IPS DF 4.7 (cell line): ENCODE measurements around the gene KRTAP5-5.
"Not testable (repeated sequence)": the region's sequence is repeated elsewhere in the genome, so short reads cannot be mapped to it uniquely, and the experiment has no call there.

Experiments
- DNase-seq: peaks from one replicate; pipeline ENCODE4 v3.0.0-alpha.2; 2013; ENCODE audit warnings: low spot score; ENCODE audit errors: extremely low read depth

The KRTAP5-5 gene, protein sequence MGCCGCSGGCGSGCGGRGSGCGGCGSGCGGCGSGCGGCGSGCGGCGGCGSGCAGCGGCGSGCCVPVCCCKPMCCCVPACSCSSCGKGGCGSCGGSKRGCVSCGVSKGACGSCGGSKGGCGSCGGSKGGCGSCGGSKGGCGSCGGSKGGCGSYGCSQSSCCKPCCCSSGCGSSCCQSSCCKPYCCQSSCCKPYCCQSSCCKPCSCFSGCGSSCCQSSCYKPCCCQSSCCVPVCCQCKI

DNA sequence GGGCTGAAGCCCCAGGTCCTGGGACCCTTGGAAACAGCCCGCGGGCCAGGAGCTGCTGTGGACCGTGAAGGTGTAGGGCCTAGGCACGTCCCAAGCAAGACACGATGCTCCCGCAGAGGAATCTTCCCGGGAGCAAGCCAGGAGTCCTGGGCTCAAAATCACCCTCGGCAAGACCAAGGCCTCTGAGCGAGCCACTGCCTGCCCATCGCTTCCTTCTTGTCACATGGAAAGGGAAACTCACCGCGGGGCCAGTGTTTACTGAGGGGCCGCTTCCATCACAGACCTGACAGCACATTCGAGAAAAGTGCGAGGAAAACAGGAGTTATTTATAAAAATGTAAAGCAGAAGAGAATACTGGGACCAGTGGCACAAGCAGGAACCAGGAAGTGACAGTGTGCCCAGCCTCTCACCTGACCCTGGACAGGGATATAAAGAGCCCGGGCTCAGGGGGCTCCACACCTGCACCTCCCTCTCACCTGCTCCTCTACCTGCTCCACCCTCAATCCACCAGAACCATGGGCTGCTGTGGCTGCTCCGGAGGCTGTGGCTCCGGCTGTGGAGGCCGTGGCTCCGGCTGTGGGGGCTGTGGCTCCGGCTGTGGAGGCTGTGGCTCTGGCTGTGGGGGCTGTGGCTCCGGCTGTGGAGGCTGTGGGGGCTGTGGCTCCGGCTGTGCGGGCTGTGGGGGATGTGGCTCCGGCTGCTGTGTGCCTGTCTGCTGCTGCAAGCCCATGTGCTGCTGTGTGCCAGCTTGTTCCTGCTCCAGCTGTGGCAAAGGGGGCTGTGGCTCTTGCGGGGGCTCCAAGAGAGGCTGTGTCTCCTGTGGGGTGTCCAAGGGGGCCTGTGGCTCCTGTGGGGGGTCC is at the start of gene KRTAP5-5:
Gene KRTAP5-5 (plus strand): TSS at position 450 of the 860 bp plus-strand sequence. CDS start 66 bp downstream, at position 516.
- DNase-seq = no peak

DNA sequence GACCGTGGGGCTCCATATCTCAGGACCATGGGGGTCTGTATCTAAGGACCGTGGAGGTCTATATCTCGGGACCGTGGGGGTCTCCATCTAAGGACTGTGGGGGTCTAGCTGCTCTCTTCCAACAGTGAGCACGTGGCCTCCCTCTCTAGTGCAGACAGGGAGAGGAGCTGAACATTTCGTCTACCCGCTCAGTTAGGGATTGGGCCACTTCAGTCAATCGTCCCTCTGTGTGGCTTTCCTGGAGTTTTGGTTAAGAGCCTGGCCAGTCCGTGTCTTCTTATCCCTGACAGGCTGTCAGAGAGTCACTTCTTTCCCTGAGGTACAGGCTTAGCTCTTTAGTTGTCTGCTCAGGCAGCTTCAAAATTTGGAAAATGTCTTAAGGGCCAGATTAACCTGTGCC is 47.6 kb upstream of the KRTAP5-5 start:
- DNase-seq = no peak

DNA sequence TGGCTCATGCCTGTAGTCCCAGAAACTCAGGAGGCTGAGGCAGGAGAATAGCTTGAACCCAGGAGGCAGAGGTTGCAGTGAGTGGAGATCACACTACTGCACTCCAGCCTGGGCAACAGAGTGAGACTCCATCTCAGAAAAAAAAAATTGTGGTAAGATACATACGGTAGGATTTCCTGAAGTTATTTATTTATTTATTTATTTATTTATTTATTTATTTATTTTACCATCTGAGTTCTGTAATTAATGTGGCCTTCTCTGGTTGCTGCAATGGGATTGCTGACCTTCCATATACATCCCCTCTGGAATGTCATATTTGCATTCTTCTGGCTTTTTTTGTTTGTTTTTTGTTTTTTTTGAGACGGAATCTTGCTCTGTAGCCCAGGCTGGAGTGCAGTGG is 46.7 kb upstream of the KRTAP5-5 start:
- DNase-seq = not testable (repeated sequence)

DNA sequence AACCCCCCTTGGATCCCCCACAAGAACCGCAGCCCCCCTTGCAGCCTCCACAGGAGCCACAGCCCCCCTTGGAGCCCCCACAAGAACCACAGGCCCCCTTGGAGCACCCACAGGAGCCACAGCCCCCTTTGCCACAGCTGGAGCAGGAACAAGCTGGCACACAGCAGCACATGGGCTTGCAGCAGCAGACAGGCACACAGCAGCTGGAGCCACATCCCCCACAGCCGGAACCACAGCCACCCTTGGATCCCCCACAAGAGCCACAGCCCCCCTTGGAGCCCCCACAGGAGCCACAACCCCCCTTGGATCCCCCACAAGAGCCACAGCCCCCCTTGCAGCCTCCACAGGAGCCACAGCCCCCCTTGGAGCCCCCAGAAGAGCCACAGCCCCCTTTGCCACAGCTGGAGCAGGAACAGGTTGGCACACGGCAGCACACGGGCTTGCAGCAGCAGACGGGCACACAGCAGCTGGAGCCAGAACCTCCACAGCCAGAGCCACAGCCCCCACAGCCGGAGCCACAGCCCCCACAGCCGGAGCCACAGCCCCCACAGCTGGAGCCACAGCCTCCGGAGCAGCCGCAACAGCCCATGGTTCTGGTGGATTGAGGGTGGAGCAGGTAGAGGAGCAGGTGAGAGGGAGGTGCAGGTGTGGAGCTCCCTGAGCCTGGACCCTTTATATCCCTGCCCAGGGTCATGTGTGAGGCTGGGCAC is 44.8 kb upstream of the KRTAP5-5 start, which contains the start of gene KRTAP5-1:
Gene KRTAP5-1 (minus strand): TSS at position 623 of the 710 bp plus-strand sequence. CDS start 34 bp downstream, at position 589.
- DNase-seq = not testable (repeated sequence)

DNA sequence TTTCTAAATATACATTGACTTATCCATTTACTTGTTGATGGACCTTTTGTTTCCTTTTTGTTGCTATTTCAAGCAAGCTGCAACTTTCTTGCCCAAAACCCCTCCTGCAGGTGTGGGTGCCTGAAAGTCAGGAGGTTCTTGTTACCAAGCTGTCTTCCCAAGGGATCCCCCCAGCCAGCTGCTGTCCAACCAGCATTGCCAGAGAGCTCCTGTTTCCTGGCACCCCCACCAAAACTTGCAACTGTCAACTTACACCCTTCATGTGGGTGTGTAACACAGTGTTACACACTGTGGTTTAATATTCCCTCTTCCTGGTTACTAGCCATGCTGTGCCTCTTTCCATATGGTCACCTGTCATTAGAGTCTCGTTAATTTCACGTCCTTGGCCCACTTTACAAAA is 42.9 kb upstream of the KRTAP5-5 start:
- no peak for DNase-seq

DNA sequence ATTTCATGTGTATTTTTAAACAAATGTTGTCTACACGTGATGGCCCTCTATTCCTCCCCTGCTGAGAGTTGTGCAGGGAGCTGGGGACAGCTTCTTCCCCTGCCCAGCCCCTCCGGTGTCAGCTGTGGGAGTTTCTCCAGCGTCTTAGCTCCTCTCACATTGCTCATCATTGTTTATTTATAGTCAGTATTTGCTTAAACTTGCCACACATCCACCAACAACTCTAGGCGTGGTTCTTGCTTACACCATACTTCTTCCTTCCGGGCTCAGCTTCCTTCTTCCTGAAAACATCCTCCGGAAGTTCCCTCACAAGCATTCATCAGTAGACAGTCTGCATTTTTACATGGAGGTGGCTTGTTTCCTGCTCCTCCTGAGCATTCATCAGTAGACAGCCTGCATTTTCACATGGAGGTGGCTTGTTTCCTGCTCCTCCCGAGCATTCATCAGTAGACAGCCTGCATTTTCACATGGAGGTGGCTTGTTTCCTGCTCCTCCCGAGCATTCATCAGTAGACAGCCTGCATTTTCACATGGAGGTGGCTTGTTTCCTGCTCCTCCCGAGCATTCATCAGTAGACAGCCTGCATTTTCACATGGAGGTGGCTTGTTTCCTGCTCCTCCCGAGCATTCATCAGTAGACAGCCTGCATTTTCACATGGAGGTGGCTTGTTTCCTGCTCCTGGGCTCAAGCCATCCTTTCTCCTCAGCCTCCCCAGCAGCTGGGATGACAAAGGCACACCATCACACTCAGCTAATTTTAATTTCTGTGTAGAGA is 40.2 kb upstream of the KRTAP5-5 start:
- DNase-seq = not testable (repeated sequence)

DNA sequence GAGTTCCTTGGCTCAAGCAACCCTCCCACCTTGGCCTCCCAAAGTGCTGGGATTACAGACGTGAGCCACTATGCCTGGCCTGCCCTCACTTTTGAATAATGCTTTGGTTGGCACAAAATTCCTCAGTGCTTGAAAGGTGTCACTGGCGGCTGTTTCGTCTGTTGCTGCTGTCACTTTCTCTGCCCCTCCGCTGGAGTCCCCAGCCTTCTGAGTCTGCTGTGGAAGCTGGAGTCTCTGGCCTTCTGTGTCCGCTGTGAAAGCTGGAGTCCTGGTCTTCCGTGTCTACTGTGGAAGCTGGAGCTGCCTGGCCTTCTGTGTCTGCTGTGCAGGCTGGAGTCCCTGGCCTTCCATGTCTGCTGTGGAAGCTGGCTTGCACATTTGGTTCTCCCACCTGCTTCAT is 39.6 kb upstream of the KRTAP5-5 start:
- DNase-seq = no peak

DNA sequence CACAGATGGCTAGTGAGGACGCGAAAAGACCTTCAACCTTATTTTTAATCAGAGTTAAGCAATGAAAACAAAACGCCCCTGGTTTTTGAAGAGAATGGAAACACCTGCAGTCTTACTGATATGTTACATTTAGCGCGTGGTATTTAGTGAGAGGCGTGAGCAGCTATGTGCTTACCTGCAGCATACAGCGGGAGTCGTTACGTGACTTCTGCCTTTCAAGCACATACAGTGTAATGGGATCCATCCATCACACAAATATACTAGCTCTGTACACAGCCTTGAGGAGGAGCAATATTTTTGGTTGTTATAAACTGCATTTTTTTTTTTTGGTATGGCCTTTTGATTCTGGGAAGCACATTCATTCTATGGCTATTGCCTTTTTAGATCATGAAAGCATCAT is 36.9 kb upstream of the KRTAP5-5 start:
- DNase-seq = no peak

DNA sequence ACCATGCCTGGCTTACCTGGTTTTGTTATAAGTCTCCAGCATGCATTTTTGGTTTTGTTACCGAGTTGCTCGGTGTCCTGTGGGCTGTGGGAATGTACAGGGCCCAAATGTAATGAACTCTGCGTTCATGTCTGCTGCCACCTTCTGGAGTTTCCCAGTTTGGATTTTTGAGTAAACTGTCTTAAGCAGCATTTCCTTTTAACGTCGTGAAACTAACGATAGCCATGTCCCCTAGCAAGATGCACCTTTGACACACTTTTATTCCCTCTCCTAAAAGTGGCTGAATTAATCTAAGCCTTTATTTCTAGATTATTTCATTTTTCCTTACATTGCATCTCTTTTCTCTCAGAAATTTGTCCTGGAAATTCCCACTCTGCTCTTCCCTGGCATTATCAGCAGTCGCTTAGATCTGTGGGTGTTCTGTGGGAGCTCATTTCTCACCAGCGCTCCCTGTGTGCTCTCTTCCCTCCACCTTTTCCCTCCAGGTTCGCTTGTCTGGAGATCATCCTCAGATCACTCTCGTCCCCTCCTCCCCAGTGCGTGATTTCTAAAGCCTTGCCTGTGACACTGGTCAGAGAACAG is 33.5 kb upstream of the KRTAP5-5 start:
- not testable (repeated sequence) for DNase-seq

DNA sequence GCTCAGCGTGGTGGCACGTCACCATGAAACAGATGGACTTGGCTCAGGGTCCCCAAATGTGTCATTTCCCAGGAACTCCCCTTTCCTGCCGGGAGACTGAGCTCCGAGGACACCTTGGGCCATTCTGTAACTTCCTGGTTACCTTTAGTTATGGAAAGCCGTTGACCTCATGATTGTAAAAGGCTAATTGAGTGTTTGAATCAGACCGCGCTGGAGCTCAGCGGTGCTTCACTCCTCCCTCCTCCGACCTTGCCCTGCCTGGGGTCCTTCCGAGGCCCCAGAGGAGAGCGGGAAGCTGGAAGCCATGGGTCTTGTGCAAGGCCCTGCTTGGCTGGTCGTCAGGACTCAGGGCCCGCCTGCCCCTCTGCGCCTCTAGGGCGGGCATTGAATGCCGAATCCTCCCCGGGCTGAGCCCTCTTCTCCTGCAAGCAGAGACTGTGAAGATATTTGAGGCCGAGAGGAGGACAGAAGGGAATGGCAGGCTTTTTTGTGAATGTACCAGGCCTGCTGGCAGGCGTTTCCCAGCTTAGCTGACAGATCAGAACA is 32.9 kb upstream of the KRTAP5-5 start:
- DNase-seq = not testable (repeated sequence)

DNA sequence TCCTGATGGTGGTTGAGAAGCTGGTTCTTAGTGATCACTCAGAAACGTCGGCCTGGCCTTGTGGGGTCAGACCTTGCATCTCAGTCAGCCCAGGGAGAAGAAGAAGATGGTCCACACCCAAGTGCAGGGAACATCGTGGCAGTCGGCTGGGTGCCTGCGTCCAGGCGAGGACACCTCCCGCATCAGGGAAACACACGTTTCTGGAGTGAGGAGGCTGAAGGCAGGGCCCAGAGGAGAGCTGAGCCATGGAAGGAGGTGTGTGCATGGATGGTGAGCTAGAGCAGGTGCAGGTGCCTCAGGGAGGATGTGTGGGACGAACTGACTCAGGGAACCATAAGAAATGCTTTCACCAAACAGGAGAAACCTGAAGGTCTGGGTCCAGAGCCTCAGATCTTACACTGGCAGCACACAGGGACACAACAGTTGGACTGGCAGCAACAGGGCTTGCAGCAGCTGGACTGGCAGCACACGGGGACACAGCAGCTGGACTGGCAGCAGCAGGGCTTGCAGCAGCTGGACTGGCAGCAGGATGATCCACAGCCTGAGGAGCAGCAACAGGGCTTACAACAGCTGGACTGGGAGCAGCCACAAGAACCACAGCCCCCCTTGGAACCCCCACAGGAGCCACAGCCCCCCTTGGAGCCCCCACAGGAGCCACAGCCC is 32.1 kb upstream of the KRTAP5-5 start:
- DNase-seq = no peak

DNA sequence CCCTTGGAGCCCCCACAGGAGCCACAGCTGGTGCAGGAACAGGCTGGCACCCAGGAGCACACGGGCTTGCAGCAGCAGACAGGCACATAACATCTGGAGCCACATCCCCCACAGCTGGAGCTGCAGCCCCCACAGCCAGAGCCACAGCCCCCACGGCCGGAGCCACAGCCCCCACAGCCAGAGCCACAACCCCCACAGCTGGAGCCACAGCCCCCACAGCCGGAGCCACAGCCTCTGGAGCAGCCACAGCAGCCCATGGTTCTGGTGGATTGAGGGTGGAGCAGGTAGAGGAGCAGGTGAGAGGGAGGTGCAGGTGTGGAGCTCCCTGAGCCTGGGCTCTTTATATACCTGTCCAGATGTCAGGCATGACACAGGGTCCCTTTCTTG is 31.6 kb upstream of the KRTAP5-5 start, which contains the start of gene KRTAP5-2:
Gene KRTAP5-2 (minus strand): TSS at position 301 of the 387 bp plus-strand sequence. CDS start 44 bp downstream, at position 257.
- no peak for DNase-seq

DNA sequence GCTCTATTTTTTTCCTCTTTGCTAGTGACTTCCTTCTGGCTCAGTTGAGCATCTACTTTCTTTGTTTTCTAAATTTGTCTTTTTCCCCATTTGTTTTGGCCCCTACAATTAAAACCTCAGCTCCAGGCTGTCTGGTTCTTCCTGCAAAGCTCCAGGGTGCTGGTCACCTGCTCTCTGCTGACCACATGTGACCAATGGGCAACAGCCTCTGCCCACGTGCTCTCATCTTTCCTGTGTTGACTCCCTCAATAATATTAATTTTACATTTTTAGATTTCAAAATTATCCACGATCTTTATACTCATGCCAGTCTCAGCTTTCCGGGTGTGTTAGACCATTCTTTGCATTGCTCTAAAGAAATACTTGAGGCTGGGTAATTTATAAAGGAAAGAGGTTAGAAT is 31.2 kb upstream of the KRTAP5-5 start:
- DNase-seq = not testable (repeated sequence)

DNA sequence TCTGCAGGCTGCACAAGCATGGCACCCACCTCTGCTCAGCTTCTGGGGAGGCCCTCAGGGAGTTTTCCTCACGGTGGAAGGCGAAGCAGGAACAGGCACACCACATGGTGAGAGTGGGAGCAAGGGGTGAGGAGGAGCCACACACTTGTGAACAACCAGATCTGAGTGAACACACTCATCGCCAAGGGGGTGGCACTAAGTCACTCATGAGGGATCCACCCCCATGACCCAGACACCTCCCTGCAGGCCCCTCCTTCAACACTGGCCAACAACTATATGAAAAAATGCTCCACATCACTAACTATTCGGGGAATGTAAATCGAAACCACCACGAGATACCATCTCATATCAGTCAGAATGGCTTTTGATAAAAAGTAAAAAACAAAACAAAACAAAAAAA is 30.8 kb upstream of the KRTAP5-5 start:
- DNase-seq = no peak

DNA sequence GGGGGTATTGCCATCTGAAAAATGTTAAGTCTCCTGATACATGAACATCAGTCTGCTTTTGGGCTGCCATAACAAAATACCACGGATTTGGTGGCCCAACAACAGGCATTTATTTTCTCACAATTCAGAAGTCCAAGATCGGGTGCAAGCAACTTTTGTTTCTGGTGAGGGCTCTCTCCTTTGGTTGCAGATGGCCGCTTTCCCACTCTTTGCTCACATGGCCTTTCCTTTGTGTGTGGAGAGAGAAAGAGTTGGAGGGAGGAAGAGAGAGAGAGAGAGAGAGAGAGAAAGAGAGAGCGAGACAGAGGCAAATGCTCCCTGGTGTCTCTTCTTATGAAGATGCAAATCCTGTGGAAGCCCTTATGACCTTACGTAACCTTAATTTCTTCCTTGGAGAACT is 28.9 kb upstream of the KRTAP5-5 start:
- no peak for DNase-seq

DNA sequence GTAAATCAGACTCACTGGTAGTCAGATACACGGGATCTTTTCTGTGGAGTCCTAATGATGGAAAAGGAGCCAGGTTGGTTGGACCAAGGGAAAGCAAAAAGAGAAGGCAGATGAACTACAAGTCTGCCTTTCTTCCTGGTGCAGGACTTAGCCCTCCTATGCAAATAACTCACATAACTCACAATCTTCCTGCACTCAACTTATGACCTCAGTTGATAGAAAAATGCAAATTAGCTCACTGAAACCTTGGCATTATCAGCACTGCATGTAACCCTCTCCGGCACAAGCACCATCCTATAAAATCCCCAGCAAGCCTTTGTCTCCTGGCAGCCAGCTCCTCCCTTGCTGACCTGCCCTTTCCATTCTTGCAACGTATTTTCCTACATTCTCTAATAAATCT is 27.9 kb upstream of the KRTAP5-5 start:
- DNase-seq = not testable (repeated sequence)

DNA sequence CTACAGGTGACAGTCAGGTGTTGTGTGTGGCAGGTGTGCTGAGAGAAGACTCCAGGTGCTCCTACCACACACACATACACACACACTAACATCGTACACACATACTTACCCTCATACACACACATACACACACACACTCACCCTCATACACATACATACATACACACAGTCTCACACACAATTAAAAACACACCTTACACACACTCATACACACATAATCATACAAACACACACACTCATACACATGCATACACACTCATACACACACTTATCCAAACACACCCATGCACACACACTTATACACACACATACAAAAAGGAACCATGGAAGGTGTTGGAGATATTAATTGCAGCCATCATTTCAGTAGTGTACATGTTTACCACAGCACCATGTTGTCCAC is 25.9 kb upstream of the KRTAP5-5 start:
- no peak for DNase-seq

DNA sequence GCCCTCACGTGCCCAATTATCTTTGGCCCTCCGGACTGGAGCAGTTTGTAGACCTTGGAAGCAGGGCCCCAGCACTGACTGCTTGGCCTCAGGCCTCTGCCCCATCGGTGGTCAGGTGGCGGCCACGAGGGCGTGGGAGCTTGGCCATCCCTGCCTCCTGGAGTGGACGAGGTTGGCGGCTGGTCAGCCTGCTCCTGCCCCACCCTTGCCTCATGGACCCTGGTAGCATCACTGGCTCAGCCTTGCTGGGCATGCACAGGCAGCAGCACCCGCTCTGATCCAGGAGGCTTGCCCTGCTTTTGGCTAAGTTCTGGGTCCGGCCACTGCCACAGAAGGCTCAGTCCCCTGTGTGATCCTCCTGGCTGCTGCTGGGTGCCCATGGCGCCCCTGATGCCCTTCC is 25.4 kb upstream of the KRTAP5-5 start:
- DNase-seq = no peak

DNA sequence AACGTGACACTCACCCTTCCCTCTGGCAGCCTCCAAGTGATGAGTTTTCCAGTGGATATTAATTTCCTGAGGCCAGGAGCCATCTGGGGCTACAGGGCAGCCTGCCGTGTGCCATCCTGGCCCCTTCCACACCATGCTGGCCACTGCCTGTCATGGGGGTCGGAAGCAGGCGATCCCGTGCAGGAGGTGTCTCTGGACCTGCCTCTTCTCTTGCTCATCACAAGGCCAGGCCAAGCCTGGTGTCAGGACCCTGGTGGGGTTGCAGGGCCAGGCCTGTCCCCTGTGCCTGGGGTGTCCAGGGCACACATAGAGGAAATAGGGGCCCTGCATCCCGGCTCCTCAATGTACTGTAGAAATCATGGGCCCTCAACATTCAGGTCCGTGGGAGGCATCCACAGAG is 24.9 kb upstream of the KRTAP5-5 start:
- no peak for DNase-seq

DNA sequence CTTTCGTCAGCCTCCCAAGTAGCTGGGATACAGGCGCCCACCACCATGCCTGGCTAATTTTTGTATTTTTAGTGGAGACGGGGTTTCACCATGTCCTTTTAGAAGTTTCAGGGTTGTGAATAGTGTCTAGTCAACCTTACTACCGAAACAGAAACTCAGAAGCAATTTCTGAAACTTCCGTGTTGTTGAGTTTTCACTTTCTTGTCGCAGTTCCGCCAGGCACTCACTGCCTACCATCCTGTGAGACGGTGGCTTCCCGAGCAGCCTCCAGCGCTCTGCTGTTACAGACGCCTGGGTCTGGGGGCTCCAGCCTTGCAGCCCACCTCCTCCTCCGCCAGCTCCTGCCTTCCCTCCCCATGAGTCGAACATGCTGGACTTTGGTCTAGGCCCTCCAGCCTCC is 23.7 kb upstream of the KRTAP5-5 start:
- not testable (repeated sequence) for DNase-seq
